OCI-LY7 (cell line): ENCODE results near the gene RPL7L1.

ENCODE experiments used
- CTCF ChIP-seq: fragments of 200-600 bp; sonication (generic); conservative IDR thresholded peaks from 2 replicates; pipeline ENCODE4 v1.5.1; 2014; ENCODE audit warnings: mild to moderate bottlenecking, antibody characterized with exemption, low read length, moderate library complexity, mixed read lengths
- EZH2phosphoT487 ChIP-seq: fragments of 200-600 bp; sonication (generic); IDR thresholded peaks from 2 replicates; pipeline ENCODE4 v1.6.1; 2018; ENCODE audit warnings: low read depth, borderline replicate concordance, mild to moderate bottlenecking, mixed run types, antibody characterized with exemption, low read length, moderate library complexity, mixed read lengths

GRCh38 chr6:42831237-42831636 lies 48.2 kb upstream of the RPL7L1 start:
- TF ChIP-seq CTCF (no peak), EZH2phosphoT487 (no peak)
